HG02884 (cell line): ENCODE measurements around the gene LCN9.
"Not testable (repeated sequence)": the region's sequence is repeated elsewhere in the genome, so short reads cannot be mapped to it uniquely, and the experiment has no call there.

Experiments
- ATAC-seq: cut with Tn5 transposase; IDR thresholded peaks from one replicate; pipeline ENCODE4 v1.9.1; 2021; ENCODE audit warnings: mild to moderate bottlenecking, moderate library complexity; ENCODE audit not compliant: unreplicated experiment

LCN9 gene

GRCh38 chr9:135662758-135663450 lies at the start of gene LCN9:
Gene LCN9 (plus strand): TSS chr9:135663309. CDS start chr9:135663322, 13 bp downstream.
- ATAC-seq: no peak

GRCh38 chr9:135613946-135614805 lies 48.9 kb upstream of the LCN9 start:
- ATAC-seq: no peak

GRCh38 chr9:135614821-135615665 lies 48.1 kb upstream of the LCN9 start:
- ATAC-seq: no peak

- ATAC-seq: no peak
Measured at GRCh38 chr9:135615666-135616618, 47.2 kb upstream of the LCN9 start.

GRCh38 chr9:135616619-135617537 lies 46.2 kb upstream of the LCN9 start:
- no peak for ATAC-seq

- no peak for ATAC-seq
Measured at GRCh38 chr9:135617538-135617900, 45.6 kb upstream of the LCN9 start.

- ATAC-seq: no peak
Measured at GRCh38 chr9:135617991-135618411, 45.1 kb upstream of the LCN9 start.

- ATAC-seq: no peak
Measured at GRCh38 chr9:135618866-135619598, 44.1 kb upstream of the LCN9 start.

GRCh38 chr9:135619599-135619886 lies 43.6 kb upstream of the LCN9 start:
- ATAC-seq: no peak

GRCh38 chr9:135620558-135620957 lies 42.6 kb upstream of the LCN9 start:
- no peak for ATAC-seq

- no peak for ATAC-seq
Measured at GRCh38 chr9:135622415-135623020, 40.6 kb upstream of the LCN9 start.

- no peak for ATAC-seq
Measured at GRCh38 chr9:135624282-135624681, 38.8 kb upstream of the LCN9 start.

- ATAC-seq: no peak
Measured at GRCh38 chr9:135632841-135633240, 30.3 kb upstream of the LCN9 start.

- ATAC-seq: not testable (repeated sequence)
Measured at GRCh38 chr9:135636930-135637530, 26.1 kb upstream of the LCN9 start.

GRCh38 chr9:135639196-135639595 lies 23.9 kb upstream of the LCN9 start, which contains the start of gene GLT6D1:
Gene GLT6D1 (minus strand): TSS chr9:135639540. CDS start chr9:135639187, 353 bp downstream.
- no peak for ATAC-seq

GRCh38 chr9:135641047-135641446 lies 22.1 kb upstream of the LCN9 start:
- ATAC-seq: no peak

GRCh38 chr9:135641745-135642144 lies 21.4 kb upstream of the LCN9 start:
- ATAC-seq: no peak
